GM10847 (cell line): ENCODE results near the gene PON1.

Experiments
- POLR2A ChIP-seq: IDR thresholded peaks from 2 replicates; pipeline ENCODE4 v1.6.1; 2011; ENCODE audit not compliant: insufficient read length; ENCODE audit errors: extremely low read depth

The PON1 gene

DNA sequence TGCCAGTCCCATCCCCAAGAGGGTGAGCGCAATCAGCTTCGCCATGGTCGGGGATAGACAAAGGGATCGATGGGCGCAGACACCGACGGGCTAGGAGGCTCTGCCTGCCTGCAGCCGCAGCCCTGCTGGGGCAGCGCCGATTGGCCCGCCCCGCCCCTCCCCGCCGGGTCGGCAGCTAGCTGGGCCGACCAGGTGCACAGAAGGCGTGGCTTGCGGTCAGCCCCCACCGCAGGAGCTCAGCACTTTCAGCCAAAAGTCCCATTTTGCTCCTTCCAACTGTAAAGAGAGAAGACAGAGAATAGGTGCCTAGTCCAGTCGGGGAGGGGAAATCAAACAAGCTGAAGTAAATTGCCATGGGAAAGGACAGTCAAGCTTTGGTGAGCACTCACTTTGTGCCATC, at the start of gene PON1:
Gene PON1, minus strand, starts transcription at position 102 of the 400 bp plus-strand sequence. Its CDS starts 57 bp downstream, at position 45.
- no peak for TF ChIP-seq POLR2A

DNA sequence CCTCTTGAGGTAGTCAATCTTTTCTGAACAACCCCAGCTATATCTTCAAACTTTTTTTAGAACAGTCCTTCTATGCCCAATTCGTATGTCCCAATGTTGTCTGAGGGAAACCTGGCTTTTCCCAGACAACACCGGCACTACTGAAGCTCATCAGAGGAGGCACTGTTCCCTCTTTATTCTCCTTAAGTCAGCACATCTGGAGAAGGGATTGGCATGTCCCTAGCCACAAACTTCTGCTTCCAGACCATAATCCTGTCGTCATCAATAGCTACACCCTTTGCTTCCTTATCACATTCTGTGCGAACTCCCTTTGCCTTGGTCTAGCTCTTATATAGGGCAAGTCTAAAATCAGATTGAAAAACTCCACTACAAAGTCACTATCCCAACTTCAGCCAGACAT, 49.0 kb upstream of the PON1 start:
- TF ChIP-seq POLR2A, result no peak

DNA sequence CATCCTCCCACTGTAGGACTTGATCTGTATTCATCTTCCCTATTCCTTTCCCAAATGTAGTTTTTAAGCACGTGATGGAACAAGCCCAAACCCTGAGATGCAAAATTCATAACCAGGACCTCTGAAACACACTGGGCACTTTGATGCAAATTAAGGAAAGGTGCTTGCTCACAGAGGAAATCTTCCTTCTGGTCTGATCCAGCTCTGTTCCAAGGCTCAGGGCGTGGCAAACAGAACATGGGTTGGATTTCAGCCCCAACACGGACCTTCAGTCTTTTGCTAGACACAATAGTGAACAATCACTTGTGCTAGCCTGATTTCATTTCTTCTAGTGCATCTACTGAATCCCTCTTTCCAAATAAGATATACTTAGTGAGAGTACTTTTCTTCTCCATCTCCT, 43.9 kb upstream of the PON1 start:
- TF ChIP-seq POLR2A, result no peak

DNA sequence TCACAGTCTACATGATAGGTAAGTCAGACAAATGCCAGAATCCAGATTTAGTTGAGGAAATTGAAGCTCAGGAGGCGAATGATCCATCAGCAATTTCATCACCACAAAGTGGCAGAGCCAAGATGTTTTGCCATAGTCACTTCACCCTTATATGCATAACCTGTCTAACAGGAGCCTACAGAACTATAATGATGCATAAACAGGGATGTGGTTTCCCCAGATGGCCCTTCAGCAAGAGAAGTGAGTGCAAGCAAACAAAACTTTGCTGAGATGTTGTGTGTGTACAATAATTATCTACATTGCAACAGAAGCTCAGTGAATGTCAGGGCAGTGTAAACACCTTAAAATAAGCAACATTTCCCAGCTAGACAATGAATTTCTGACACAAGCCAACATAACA, 43.3 kb upstream of the PON1 start:
- TF ChIP-seq POLR2A, result no peak

DNA sequence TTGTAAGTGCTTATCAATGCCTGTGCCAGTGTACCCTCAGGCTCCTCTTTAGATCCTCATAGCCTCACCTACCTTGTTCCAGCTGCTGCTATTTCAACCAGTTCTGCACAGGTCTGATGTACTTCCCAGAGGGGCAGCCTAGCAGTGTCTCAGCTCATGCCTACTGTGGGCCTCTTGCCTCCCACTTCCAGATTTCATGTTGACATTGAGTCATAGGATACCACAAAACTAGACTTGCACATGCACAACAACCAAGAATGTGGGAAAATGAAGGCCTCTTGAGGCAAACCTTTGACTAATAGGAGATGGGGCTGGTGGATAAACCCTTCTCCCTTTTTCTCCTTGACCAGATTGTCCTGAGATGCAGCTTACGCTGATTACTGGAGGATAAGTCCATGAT, 40.8 kb upstream of the PON1 start:
- TF ChIP-seq POLR2A, result no peak

DNA sequence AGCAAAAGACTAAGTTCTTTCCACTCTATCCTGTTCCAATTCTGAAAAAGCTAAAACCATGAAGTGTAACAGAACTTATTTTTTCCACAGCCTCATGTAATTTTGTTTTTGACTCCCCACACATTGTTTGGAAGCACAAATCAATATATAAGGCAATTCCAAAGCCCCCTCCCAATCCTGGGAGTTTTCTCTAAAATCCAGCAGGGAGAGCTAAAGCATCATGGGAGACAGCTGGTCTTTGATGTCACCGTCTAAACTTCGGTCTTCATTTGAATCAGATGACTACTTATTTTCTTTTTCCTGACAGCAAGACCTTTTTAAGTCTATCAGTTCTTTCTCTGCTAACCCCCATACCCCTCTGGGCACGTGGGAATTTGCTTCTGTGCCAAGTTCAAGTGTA, 33.3 kb upstream of the PON1 start:
- no peak for TF ChIP-seq POLR2A

DNA sequence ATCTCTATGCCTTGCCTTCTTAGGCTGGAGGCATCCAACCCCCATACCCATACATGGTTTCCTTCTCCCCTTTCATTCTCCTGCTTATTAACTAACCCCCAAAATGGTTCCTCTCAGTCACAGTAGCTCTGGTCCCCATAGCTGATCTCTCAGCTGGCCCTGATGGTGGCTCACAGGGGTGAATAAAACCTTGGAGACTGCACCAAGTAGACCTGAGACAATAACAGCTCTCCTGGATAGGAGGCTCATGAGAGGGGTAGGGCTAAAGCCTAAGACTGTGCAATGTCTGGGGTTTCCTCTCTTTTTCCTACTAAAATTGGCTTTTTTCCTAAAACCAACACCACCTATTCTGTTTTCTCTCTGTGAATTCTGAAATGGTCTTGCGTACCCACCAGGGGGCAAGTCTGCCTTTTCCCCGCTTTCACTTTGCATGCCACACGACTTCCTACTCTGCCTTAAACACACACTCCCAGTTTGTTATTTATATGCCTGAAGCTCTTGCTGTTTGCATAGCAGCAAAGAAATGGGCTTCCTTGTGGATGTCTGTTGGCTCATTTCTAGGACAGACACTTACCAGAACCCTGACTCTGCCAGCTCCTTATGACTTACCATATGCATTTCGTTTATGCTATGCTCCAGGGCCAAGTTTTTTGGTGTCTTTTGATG, 18.4 kb upstream of the PON1 start:
- no peak for TF ChIP-seq POLR2A

DNA sequence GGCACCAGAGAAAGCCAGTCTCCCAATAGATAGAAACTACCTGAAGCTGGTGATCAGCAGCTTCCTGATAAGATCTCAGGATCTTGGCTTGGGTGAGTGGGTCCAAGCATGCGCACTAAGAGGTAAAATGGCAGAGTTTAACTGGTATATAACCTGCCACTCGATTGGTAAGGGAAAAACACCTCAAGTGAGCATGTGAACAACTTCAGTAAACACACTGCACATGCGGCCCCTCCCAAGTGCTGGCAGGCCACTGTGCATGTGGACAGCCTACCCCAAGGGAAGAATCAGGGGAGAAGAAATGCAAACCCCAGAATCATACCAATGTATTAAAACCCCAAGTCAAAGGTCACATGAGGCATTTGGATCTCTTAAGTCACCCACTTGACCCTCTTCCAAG, 17.7 kb upstream of the PON1 start:
- TF ChIP-seq POLR2A, result no peak

DNA sequence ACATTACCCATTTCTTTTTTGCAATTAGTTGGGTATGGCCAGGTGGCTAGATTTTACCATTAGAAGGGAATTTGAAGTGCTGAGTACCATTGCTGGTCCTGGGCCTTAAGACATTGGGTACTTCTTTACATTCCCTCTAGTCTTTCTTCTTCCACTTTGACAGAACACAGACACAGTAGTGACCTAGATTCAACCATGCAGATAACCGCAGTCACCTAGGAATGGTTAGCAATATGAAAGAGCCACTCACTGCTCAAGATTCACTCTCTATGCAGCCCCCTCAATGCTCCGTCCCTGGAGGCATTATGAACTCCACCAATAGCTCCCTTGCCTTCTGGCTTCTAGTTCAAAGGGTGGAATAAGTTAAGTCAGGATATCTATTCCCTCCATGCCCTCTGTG, 16.2 kb upstream of the PON1 start:
- no peak for TF ChIP-seq POLR2A

DNA sequence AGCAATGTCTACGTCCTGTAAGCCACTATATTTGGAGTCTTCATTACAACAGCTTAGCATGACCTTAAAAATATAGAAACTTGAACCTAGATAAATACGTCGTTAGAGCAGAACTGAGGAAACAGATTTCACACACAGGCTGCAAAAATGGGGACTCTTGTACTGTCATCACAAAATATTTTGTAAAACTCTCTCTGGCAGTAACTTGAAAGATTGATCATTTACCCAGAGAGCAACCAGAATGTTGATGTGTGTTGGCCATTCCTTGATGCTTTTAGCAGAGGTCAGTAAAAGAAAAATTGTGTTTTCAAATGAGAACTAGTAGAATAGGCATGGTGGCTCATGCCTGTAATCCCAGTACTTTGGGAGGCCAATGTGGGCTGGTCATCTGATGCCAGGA, 14.5 kb upstream of the PON1 start:
- no peak for TF ChIP-seq POLR2A

DNA sequence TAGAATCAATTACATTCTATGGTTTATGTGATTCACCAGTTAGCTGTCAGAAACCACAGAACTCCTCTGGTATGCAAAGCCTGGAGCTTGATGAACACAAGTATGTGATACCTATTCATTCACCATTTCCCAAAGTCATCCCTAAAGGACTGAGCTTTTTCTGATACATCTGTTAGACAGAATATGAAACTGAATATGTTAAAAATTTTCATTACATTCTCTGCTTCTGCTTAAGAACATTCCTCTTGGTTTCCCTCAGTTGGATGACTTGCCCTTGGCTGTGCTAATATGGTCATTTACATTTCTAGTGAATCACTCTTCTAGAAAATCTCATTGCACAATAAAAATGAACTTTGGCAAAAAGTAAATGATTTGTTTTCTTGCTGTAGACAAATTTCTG, 10.8 kb upstream of the PON1 start:
- TF ChIP-seq POLR2A, result no peak

DNA sequence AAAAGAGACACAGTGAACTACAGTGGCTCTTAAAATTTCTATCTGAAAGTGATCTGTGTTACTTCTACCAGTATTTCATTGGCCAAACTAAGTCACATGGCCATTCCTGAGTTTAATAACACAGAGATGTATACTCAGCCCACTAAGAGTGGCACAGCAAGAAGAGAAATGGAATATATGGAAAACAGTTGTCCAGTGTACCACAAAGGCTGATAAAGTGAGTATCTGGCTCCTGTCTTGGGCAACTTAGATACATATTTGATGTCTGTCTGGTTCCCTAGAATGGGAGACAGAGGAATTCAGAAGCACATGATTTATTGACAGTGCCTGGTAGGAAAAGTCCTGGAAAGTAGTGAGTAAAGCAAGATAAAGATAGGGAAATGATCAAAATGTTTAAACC, 10.1 kb upstream of the PON1 start:
- TF ChIP-seq POLR2A, result no peak

DNA sequence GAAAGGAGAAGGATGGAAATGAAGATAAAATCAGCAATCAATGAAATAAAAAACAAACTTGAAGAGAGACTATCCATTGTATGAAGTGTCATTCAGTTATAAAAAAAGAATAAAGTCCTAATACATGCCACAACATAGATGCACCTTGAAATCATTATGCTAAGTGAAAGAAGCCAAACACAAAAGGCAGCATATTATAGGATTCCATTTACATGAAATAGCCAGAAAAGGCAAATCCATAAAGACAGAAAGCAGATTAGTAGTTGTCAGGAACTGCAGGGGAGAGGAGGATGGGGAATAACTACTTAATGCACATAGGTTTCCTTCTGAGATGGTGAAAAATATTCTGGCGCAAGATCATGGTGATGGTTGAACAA, 6.6 kb upstream of the PON1 start:
- no peak for TF ChIP-seq POLR2A

DNA sequence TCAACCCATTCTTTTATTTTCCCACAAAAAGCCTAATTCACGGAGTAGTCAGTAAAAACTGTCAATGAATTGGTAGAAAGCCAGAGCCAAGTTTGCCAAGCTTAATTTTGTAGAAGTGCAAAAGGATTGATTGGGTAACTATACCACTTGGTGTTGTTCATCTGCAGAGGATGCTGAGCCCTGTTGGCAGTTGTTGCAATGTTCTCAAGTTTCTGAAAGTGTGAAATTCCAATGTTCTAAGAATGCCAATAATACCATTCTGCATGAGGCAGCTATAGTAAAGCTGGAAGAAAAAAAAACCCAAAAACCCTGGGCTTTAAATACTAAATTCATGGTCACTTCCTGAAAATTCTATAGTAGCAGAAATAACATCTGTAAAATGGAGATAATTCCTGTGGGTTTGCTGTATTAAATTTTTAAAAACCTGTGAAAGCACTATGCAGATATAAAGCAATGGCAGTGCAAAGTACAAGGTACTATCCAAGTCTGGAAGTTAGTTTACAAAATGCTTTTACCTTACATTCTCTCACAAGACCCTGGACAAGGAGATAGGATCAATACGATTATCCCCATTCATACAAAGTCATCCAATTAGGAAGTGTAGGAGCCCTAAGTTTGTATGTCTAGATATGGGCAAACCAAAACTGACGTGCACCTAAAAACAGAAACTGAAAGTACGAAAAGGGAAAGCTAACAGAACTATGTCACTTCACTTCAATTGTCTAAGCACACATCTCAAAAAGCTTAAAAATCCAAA, 6.0 kb upstream of the PON1 start:
- no peak for TF ChIP-seq POLR2A

DNA sequence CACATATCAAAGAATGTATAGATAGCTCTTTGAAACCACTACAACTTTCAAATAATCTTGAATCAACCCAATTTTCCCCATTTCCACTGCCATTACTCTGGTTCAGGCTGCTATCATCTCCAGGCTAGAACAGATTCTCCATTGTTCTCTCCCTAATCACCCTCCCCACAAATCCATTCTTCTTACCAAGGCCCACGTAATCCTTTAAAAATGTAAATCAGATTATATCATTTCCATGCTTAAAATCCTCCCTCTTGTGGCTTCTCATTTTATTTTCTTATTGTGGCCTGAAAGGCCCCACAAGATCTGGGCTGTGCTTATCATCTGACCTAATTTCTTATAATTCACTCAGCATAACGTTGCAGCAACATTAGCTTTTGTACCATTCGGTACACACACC, 3.0 kb upstream of the PON1 start:
- no peak for TF ChIP-seq POLR2A

DNA sequence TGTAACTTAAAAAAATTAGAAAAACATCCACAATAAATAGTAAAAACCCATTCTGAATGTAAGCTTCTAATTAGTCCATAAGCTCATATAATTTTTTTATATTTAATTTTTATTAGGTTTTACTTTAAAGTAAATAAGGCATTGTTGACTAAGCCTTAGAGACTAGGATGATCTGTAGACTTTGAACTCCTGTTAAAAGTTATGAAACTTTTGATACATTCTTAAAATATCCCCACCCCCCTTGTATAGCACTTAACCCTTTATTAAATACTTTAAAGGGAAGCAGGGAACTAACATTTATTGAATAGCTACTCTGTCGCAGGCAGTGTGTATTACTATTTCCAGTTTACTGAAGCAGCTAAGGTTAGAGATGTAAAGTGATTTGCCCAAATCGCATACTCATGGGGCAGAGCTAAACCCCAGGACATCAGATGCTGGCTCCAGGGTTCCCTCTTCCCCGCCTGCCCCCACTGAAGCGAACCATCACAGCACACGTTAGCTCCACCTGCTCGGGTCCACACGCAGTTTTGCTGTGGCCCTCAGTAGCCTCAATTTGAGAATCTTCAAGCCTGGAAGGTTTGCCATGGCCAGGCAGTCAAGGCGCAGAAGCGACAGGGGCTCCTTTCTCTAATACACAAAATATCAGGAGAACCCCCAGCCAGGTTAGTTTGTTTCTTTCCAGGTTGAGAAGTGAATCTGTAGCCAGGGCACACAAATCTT, 762 bp downstream of the PON1 start:
- no peak for TF ChIP-seq POLR2A

DNA sequence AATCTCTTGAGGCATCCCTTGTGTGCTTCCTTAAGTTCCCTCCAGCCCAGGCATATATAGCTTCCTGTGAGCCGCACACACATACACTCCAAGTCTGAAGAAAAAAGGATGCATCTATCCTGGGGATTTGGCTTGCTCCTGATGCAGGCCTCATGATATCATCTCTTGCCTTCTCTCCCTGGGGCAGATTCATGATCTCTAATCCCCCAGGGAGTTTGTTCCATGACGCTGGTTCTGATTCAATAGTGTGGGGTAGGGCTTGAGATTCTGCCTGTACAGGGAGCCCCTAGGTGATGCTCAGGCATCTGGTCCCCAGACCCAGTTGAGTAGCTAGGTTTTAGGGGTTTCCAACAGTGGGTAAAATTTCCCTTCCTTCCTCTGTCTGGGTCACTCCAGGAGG, 1.5 kb downstream of the PON1 start:
- no peak for TF ChIP-seq POLR2A

DNA sequence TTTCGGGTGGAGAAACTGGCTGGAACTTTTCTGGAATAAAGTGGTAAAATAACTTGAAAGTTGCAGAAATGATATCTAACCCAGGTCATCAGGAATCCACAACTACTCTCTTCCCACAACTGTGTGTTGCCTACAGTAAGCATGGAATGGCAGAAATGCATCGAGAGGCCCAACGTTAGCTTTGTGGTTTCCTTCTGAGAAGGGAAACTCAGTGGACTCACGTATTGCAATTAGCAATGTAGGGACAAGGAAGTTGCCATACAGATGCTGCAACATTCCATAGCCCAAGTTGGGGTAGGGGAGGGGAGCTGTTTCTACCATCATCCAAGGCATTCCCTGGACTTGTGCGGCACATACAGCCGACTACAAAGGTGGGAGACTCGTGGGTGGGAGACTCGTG, 1.9 kb downstream of the PON1 start:
- TF ChIP-seq POLR2A, result no peak
